Stimulated activated CD8-positive, alpha-beta memory T cell treated with anti-CD3 and anti-CD28 coated beads, Interleukin-15, amount 100 ng/mL, for 24 hours (primary cell): Measurements from ENCODE around the gene ZP1.

ENCODE experiments used
- DNase-seq: peaks from one replicate; pipeline ENCODE4 v3.0.0-alpha.2; 2020; ENCODE audit warnings: low read depth

Gene ZP1

DNA sequence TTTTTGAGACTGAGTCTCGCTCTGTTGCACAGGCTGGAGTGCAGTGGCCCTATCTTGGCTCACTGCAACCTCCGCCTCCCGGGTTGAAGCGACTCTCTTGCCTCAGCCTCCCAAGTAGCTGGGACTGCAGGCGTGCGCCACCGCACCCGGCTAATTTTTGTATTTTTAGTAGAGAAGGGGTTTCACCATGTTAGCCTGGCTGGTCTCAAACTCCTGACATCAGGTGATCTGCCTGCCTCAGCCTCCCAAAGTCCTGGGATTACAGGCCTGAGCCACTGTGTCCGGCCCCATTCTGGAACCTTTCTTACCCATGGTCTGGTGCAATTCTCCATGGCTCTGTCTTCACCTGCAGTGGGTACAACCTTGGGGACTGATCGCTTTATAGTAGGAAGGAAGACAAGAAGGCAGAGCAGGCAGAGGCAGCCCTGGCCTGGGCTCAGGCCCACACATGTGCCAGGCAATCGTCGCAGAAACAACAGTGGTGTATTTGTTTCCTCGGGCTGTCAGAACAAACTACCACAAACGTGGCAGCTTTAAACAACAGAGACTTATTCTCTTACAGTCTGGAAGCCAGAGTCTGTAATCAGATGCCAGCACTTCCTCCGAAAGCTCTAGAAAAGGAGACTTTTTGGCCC is 7.6 kb upstream of the ZP1 start:
- no peak for DNase-seq

DNA sequence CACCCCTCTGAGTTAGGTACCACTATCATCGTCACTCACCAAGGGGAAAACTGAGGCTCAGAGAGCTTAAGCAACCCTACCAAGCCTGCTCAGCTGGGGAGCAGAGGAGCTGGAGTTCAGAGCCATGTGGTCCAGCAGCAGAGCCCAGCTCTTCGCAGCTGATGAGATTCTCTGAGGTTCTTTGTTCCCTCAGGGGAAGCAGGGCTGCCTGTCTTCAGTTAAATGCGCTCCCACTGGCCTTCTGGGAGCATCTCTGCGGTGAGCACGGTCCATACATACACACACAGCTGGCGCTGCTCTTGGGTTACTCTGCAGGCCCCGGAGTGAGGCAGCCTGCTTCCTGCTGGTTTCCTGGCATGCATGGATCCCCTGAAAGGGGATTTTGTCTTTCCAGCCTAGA is 6.4 kb upstream of the ZP1 start:
- no peak for DNase-seq

DNA sequence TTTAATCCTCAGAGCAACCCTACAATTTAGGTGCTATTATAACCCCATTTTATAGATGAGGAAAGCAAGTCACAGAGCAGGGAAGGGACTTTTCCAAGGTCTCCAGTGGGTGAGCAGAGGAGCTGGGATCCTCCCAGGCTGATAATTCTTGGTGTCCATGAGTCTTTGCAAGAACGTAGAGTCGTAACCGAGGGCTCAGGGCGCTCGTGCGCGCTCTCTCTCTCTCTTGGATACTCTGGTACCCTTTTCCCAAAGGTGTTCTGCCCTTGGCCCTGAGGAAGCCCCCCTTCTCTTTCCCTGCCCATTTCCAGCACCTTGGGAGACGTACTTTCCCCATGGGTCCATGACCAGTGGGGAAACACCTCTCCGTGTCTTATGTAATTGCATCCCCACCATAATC is 5.2 kb upstream of the ZP1 start:
- DNase-seq = no peak

DNA sequence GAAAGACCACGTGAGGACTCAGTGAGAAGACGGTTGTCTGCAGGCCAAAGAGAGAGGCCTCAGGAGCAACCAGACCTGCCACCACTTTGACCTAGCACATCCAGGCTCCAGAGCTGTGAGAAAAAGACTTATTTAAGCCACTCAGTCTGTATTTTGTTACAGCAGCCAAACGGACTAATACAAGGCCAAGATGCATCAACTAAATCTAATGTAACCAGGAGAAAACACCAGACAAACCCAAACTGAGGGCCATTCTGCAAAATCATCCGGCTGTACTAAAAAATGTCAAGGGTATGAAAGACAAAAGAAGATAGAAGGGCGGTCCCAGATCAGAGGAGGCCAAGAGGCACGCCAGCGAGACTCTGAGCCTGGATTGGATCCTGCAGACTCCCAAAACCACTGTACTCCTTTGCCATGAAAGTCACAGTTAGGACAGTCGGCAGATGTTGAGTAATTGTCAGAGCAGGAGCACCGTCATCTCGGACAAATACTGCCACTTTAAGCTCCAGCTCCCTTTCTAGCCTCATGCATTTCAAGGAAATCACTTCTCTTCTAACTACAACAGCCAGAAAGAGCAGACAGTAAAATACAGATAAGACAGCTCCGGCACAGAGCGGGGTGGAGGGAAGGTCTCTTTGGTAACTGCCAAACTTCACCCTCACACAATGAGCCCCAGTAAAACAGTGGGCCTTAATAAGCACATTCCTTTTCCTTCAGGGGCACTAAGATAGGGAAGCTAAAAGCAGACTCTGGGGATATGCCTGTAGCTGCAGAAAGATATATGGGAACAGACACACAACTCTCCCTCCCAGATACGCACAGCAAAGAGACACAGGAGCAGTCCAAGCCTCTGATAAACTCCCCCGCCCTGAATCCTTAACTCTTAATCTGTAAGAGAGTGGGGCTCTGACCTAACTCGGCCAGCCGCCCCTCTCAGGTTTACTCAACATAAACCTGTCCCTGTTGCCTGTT is 3.5 kb upstream of the ZP1 start:
- no peak for DNase-seq

DNA sequence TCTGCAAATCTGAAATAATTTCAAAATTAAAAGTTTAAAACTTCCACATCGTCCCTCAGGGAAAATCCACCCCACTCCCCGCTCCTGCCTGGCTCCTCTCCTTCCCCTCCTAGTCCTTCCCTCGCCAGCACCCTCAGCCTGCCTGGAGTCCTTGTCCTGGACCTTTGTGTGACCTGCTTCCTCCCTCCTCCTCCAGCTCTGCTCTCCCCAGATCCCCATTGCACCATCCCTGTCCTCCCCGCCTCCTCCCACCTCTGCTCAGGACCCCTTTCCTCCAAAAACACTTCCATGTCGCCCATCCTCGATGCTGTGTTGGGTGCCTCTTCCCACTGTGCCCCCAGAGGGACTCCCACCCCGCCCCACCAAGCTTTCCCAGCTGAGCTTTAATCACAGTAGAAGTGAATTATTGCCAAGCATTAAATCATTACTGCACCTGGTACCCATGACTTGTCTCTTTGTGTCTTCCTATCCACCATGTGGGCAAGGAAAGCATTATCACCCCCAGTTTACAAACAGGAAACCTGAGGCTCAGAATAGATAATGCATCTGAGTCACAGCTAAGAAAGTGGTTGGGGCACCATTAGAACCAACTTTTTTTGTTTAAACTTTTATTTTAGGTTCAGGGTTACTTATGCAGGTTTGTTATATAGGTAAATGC is 2.4 kb upstream of the ZP1 start:
- DNase-seq = no peak

DNA sequence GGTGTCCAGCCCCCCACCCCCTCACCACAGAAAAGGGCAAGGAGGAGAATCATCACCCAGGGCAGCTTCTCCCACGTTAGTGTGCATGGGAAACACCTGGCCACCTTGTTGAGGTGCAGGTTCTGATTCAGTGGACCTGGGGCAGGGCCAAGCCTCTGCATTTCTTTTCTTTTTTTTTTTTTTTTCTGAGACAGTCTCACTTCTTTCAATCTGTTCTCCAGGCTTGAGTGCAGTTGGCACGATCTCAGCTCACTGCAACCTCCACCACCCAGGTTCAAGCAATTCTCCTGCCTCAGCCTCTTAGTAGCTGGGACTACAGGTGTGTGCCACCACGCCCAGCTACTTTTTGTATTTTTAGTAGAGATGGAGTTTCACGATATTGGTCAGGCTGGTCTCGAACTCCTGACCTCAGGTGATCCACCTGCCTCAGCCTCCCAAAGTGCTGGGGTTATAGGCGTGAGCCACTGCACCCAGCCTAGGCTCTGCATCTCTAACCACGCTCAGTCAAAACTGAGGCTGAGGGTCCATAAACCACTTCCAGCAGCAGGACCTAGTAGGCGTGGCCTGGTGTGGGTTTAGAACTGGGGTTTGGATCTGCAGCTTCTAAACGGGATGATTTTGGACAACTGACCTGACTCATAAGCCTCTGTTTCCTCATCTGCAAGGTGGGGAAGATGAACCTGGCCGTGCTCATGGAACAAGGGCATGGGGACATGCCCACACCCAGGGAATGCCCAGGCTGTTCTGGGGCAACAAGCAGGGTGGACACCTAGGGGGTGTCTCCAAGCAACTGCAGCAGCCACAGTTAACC is 734 bp downstream of the ZP1 start:
- no peak for DNase-seq

DNA sequence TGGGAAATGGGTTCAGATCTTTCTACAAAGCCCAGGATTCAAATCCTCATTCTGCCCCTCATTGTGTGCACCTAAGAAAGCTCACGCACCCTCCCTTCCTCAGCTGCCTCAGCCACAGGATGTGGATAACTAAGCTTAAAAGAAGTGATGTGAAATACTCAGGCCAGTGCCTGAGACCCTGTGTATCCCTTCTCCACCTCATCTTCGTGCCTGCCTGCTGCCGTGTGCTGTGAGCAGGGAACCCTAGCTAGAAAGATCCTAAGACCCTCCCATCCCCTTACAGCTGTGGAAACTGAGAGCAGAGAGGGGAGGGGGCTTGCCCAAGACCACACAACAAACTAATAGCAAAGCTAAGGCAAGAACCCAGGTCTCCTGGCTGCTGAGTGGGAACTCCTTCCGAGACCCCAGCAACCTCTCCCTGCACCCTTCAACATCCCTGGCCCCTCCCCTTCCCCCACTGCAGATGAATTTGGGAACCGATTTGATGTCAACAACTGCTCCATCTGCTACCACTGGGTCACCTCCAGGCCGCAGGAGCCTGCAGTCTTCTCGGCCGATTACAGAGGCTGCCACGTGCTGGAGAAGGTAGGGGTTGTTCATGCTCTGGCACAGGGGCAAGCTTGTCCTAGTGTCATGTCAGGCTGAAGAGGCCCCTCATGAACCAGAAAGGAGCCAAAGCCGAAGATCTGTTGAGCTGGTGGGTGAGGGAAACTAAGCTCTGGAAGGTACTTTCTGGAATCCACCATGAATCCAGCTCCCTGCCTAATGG is 1.5 kb downstream of the ZP1 start:
- DNase-seq = no peak

DNA sequence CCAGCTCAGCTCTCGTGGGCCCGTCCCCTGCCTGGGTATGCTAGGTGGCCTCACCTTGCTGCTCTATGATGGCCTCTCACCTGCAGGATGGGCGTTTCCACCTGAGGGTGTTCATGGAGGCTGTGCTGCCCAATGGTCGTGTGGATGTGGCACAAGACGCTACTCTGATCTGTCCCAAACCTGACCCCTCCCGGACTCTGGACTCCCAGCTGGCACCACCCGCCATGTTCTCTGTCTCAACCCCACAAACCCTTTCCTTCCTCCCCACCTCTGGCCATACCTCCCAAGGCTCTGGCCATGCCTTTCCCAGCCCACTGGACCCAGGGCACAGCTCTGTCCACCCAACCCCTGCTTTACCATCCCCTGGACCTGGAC is 2.1 kb downstream of the ZP1 start:
- DNase-seq = no peak

DNA sequence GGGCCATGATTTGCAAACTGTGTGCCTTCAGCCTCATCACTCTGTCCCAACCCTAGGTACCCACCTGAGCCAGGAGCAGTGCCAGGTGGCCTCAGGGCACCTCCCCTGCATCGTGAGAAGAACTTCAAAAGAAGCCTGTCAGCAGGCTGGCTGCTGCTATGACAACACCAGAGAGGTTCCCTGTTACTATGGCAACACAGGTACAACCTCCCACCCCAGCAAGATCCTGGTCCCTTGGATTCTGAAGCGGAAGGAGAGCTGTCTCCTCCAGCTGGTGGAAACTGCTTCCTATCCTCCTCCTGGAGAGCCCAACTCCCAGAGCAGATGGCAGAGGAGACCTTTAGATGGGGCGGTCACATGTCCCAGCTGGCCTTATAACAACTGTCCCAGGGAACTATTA is 2.9 kb downstream of the ZP1 start:
- DNase-seq = no peak

DNA sequence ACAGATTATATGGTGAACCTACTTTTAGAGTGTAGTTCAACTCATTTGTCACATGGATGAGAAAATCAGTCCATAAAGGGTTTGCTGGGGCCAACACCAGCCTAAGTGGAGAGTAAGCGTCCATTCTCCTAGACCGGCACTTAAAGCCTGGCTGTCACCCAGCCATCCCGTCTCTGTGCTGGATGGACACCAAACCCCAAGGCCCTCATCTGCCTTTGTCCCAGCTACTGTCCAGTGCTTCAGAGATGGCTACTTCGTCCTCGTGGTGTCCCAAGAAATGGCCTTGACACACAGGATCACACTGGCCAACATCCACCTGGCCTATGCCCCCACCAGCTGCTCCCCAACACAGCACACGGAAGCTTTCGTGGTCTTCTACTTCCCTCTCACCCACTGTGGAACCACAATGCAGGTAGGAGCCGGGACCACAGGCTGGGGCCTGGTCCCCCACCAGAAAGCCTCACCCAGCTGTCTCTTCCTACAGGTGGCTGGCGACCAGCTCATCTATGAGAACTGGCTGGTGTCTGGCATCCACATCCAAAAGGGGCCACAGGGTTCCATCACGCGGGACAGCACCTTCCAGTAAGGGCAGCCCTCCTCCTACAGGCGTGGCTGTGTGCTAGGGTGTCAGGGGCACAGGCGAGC is 3.5 kb downstream of the ZP1 start:
- no peak for DNase-seq

DNA sequence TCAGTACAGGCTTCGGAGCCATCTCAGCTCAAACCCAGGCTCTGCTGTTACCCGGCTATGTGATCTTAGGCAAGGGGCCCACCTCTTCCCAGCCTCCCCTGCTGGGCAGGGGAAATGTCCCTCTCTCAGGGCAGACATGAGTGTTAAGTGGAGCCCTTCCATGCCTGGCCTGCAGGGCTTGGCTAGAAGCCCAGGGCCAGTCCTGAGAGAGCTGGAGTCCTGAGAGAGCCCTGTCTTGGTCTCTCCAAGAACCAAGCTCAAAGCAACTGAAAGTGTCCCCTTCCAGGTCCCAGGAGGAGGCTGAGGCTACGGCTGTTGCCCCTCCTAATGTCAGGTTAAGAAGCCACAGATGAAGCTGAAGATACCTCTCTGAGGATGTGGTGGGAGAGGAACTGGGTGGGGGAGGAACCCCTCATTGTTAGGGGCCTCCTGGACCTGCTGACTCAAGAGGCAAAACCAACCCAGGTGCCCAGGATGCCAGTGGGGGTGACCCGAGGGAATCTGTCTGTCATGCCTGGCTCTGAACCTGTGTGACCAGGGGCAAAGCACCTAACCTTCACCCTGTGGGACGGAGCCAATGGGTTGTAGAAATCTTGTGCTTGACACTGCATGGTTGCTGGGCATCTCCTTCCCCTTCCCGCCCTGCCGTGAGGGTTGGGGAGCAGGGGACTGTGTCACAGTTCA is 4.2 kb downstream of the ZP1 start:
- no peak for DNase-seq

DNA sequence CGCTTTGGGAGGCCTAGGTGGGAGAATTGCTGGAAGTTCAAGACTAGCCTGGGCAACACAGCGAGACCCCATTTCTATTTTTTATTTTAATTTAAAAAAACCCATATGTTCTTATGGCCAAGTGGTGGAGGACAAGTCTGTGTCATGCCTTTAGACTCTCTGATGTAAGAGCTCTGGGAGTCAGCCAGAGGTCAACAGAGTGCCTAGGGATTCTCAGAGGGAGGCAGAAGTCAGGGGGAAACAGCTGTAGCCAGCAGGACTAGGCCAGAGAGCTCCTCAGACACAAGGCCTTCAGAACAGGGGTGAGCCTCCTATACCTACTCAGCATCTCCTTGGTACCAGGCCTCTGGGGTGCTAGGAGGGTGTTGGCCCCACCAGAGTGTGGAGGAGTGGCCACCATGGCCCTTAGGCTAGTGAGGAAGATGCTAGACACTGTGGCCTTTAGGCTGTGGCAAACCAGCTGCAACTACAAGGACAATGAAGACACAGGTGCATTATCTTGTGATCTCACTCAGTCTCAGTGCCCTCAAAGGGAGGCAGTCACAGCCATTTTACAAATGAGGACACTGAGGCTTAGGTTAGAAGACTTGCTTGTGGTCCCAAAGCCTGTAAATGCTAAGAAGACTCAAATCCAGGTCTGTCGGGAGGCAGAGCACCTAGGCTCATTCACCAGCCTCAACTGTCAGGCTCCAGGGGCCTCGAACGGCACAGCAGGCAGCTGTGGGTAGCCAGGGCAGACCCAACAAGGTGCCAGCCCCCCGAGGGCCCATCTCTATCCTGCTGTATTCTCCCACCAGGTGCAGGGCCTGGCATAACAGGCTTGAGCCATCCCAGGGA is 5.0 kb downstream of the ZP1 start:
- no peak for DNase-seq

DNA sequence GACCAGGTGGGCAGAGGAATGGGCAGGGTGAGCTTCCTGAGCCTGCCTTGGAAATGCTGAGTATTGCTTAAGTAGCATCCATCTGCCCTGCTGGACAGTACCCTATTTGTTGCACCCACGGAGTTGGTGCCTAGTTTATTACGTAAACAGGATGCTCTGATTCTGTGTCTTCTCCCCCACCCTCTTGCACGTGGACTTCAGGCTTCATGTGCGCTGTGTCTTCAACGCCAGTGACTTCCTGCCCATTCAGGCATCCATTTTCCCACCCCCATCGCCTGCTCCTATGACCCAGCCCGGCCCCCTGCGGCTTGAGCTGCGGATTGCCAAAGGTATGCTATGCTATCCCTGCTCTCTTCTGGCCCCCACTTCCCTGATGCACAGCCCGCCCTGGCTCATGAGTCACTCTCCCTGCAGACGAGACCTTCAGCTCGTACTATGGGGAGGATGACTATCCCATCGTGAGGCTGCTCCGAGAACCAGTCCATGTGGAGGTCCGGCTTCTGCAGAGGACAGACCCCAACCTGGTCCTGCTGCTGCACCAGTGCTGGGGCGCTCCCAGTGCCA is 5.7 kb downstream of the ZP1 start:
- no peak for DNase-seq

DNA sequence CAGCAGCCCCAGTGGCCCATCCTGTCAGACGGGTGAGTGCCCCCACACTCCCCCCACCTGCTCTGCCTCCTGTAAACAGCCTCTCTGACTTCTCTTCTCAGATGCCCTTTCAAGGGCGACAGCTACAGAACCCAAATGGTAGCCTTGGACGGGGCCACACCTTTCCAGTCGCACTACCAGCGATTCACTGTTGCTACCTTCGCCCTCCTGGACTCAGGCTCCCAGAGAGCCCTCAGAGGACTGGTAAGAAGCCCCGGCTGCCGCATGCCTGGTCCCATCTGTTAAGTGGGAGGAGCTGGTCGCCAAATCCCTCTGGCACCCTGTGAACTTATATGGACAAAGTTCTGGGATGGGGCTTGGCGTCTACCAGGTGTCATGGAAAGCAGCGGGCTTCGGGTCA is 6.2 kb downstream of the ZP1 start:
- DNase-seq = no peak

DNA sequence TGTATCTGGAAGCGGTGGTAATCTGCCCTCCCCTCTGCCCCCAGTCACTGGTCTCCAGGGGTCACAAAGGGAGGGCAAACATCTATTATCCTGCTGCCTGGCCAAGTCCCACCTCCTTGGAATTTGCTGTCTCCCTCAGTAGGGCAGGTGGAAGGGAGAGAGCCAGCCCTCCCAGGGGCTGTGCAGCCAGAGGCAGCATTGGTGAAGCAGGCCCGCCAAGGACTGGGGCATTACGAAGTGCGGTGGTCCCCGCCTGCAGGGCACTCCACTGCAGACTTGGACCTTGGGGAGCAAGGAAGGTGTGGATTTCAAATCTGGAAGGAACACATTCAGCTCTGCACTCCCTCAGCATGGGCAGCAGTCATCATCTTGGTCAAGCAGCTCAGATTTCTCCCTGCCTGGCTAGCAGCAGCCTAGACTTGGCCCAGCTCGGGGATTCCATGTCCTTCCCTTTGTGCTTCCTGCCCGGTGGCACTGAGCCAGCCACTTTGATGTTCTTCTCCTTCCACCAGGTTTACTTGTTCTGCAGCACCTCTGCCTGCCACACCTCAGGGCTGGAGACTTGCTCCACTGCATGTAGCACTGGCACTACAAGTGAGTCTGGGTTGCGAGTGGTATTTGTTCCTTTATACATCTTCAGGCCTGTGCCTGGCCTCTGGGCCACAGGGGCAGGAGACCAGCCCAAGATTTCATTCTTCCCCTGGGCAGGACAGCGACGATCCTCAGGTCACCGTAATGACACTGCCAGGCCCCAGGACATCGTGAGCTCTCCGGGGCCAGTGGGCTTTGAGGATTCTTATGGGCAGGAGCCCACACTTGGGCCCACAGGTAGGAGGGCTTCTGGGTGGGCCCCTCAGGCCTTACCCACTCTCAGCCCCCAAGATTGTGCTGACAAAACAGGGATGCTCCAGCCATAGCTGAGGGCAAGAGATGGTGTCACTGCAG is 7.4 kb downstream of the ZP1 start:
- DNase-seq = no peak

DNA sequence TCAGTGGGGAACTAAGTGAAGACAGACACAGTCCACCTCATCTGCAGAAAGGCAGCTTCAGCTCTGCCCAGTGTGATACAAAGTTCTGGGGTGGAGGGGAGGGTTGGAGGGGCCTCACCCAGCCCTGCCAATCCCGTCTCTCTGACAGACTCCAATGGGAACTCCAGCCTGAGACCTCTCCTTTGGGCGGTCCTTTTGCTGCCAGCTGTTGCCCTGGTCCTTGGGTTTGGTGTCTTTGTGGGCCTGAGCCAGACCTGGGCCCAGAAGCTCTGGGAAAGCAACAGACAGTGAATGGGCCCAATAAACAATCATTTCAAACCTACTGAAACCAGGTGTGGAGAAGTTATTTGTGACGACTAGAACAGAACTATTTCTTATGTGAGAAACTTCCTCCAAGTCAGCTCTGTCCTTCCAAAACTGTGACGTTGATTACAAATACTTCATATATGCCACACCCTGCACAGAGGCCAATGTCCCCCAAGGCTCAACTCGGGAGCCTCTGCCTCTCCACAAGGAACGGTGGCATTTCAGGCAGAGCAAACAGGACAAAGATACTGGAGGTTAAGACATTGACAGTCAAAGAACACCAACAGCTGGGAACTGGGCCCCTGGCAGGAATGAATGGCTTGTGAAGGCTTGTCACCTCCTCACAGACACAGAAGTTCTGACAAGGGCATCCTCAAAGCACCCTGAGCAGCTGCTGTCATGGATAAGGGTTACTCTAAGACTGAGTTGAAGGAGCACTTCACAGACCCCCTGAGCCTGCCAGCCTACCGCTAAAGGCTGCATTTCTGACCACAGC is 8.2 kb downstream of the ZP1 start:
- no peak for DNase-seq

DNA sequence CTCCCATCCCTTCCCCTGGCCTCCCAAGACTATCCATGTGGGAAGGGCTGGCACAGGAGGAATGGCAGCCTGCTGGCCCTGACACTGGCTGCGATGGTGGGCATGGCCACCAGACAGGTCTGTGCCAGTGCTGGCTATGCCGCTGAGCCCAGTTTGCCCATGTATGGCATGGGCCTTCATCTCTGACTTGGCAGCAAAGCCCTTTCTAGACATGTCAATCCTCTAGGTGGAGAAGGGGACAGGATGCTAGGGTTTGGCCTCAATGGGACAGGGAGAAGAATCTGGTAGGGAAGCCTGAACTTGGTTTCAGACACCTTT is 8.8 kb downstream of the ZP1 start:
- no peak for DNase-seq
